Measurements from ENCODE around the gene HIP1R. TPM values are rescaled to one million over a fixed set of nuclear protein-coding genes. Genes with fewer than 3 reads are reported as not detected.
"Not testable (repeated sequence)": the region's sequence is repeated elsewhere in the genome, so short reads cannot be mapped to it uniquely, and the experiment has no call there.

Gene HIP1R
- total RNA-seq, 1 donor = 11.1 TPM

DNA sequence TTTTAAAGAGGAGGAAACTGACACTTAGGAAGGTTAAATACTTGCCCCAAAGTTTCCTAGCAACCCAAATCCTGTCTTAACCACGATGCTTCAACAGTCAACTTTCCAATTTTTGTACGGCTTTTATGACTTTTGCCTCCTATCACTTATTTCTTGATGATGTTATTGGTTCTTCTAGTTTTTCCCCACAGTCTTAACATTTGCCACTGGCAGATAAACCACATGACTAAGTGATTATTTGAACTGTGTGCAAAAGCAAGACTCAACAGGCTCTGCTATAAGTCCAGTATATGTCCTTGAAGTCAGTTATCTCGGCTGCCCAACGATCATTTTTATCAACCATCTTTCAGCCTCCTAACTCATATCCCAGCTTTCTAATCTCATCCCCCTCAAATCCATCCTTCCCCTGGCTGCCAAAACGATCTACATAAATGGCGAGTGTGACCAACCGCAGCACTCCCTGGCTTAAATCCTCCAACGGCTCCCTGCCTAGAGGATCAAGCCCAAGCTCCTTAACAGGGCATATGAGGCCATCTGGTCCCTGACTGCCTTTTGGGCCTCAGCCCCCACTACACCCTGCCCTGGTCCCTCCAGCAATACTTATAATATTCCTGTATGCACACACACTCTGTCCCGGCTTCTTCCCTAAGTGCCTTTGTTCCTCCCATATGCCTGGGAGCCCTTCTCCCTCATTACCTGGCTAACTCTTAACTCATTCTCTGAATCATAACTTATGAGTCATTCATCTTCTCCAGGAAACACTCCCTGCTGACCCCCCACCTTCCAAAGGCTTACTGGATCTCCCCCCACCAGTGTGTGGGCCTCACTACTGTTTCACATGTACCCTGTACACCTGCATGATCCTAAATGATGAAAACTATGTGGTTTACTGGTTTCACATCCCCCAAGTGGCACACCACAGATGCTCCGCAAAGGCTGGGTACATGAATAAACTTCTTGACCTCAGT lies 51.9 kb downstream of the HIP1R start:
- TF ChIP-seq, protein P1, sequence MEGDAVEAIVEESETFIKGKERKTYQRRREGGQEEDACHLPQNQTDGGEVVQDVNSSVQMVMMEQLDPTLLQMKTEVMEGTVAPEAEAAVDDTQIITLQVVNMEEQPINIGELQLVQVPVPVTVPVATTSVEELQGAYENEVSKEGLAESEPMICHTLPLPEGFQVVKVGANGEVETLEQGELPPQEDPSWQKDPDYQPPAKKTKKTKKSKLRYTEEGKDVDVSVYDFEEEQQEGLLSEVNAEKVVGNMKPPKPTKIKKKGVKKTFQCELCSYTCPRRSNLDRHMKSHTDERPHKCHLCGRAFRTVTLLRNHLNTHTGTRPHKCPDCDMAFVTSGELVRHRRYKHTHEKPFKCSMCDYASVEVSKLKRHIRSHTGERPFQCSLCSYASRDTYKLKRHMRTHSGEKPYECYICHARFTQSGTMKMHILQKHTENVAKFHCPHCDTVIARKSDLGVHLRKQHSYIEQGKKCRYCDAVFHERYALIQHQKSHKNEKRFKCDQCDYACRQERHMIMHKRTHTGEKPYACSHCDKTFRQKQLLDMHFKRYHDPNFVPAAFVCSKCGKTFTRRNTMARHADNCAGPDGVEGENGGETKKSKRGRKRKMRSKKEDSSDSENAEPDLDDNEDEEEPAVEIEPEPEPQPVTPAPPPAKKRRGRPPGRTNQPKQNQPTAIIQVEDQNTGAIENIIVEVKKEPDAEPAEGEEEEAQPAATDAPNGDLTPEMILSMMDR (IDR thresholded peaks at IDR 0.05; ENCODE audit: insufficient read depth, low read length) = no peak
- DNase-seq (ENCODE audit: low read depth) = no peak

DNA sequence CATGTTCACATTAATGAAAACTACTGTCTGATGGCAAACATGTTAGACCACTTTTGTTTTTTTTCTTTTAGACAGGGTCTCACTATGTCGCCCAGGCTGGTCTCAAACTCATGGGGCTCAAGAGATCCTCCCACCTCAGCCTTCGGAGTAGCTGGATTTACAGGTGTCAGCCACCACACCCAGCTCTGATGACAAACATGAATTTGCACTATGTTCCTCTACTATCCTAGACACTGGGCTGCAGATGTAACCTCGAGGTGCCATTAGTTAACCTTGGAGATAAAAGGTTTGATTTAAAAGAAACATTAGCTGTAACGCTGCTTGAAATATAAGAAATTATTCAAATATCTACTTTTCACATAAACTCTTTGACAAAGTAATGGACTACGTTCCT lies 52.6 kb downstream of the HIP1R start:
- TF ChIP-seq, protein P1 (IDR thresholded peaks at IDR 0.05; ENCODE audit: insufficient read depth, low read length) = no peak
- no peak overlapping the region for H3K4me3 ChIP-seq (ENCODE audit: low read depth, low read length)
- no peak for DNase-seq (ENCODE audit: low read depth)

More for the DNA sequence above, 51.9 kb downstream of the HIP1R start:
- H3K4me3 ChIP-seq (ENCODE audit: low read depth, low read length) = no peak overlapping the region

DNA sequence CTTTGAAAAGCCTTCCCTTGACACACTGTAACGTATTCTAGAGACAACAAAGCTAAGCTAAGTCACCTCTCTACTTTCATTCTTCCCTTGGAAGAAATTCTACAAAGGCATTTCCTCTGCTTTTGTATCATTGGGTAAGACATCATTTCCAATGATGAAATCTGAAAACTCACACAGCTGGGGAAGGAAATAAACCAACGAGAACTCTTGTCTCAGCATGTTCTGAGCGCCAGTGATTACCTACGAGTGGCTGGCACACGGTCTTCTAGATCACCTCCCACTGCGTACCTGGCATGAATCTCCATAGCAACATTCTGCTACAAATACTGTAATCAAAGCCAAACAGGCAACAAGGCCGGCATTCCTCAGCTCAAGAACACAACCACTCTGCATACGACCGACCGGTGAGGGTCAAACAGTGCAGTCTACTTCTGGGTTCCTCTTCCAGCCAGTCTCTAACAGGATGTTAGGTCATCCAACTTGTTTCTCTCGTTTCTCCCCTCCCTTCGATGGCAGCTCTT lies 53.0 kb downstream of the HIP1R start:
- H3K4me3 ChIP-seq (ENCODE audit: low read depth, low read length) = no peak overlapping the region
- TF ChIP-seq, protein P1 (IDR thresholded peaks at IDR 0.05; ENCODE audit: insufficient read depth, low read length) = no peak
- DNase-seq (ENCODE audit: low read depth) = peak; percentile 59

DNA sequence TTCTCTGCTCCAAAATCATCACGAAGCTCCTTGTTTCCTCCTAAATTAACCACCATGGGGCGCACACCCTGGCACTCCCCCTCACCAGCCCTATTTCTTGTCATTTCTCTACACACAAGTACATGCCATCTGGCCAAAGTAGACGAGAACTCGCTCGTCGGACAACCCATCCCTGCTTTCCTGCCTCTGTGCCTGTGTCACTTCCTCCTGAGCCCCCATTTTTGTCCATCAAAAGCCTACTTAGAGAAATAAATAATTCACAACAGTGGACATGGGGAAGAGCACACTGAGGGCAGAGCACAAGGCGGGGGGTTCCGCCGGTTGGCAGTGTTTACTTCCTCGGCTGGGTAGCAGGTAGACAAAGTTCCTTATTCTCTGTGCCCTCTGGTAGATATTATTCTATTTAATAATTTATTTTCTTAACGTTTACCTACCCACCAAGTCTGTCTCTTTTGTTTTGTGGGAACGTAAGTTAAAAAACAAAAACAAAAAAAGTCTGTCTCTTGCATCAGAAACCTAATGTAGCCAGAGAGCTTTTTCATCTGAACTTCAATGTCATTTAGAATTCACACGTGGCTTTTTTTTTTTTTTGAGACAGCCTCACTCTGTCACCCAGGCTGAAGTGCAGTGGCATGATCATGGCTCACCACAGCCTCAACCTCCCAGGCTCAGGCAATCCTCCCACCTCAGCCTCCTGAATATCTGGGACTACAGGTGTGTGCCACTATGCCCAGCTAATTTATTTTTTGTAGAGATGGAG lies 54.7 kb downstream of the HIP1R start:
- no peak overlapping the region for H3K4me3 ChIP-seq (ENCODE audit: low read depth, low read length)
- TF ChIP-seq, protein P1 (IDR thresholded peaks at IDR 0.05; ENCODE audit: insufficient read depth, low read length) = no peak
- no peak for DNase-seq (ENCODE audit: low read depth)

DNA sequence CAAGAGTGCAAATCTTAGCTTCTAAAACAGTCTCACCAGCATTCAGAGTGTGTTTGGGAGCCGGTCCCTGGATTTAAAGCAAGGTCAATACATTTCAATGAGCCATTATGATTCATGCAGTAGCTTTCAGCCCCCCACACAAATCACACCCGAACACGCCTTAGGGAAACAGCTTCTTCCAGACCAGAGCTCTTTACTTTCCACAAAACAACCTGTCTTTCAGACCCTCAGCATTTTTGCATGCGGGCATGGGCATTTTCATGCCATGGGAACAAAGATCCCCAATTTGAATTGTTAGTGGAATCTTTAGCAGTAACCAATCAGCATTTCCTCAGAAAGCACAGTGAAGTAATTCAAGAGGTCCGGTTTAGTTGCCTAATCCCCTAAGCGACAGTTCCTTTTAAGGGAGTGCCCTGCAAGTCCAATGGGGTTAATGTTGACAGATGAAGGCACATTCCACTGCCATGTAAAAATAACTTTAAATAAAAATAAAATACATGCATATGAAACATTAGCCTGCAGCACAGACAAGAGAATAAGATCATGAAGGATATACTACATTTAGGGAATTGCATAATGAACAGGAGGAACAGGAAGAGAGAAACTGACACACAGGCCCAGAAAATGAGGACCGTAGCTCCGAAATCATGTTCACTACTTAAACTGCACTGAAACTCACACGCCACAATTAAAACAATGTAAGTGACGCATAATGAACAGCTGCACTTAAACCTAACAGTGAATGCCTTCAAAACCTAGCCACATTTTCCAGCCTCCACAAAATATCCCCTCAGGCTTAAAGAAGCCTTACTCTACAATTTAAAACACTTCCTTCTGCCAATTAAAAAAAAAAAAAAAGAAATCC lies 56.6 kb downstream of the HIP1R start:
- DNase-seq (ENCODE audit: low read depth) = no peak
- no peak overlapping the region for H3K4me3 ChIP-seq (ENCODE audit: low read depth, low read length)
- TF ChIP-seq, protein P1 (IDR thresholded peaks at IDR 0.05; ENCODE audit: insufficient read depth, low read length) = no peak

DNA sequence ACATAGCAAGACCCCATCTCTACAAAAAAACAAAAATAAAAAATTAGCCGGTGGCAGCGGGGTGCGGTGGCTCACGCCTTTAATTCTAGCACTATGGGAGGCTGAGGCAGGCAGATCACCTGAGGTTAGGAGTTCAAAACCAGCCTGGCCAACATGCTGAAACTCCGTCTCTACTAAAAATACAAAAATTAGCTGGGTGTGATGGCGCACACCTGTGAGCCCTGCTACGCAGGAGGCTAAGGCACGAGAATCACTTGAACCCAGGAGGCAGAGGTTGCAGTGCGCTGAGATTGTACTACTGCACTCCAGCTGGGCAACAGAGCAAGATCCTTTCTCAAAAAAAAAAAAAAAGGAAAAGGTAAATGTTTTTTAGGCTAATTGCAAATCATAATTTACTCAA lies 57.5 kb downstream of the HIP1R start:
- H3K4me3 ChIP-seq (ENCODE audit: low read depth, low read length); DNase-seq (ENCODE audit: low read depth): not testable (repeated sequence)
